ENCODE measurements around the gene UBXN11.

DNA sequence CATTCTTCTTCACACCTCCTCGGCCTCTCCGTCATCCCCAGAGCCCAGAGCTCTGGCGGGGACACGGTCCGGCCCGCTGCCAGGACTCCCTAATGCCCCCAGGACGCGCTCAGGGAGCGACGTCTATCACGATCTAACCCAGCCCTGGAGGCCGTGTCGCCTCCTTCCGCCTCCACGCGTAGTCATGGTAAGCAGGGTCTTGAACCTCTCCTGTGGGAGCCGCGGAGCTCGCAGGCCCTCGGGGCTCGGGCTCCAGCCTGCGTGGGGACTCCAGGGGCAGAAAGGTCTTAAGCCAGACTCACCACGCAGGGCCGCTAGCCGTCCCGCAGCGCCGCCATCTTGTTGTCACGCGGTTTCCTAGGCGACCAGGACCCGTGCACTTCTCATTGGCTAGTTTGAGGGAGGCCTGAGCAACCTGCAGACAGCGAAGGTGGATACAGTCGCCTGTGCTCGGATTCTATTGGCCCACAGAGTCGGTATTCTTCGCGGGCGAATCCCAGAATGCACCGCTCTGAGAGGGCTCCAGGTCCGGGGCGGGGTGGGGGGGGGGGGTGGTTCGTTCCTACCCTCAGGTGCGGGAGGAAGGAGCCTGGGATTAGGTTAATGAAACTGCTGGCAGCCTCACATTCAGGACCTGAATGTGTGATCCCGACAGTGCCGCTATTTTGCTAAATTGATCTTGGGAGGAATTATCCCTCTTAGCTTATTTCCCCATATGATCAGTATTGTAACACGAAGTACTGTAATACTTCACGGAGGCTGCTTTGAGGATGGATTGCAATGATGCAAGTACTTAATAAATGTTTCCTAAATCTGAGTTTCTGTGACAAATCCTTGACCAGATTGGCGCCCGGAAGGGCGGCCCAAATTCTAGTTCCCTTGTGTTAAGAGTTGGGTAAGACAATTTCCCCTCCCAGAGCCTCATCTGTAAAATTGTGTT lies at the start of gene UBXN11:
- no peak for TF ChIP-seq ZNF616 (CRISPR knock-in tag; IDR thresholded peaks at IDR 0.05; ENCODE audit: low read depth)
- TF ChIP-seq HOXA3 (CRISPR knock-in tag; IDR thresholded peaks at IDR 0.05) = peak; percentile 88
- TF ChIP-seq KLF11 (CRISPR knock-in tag; IDR thresholded peaks at IDR 0.05) = no peak
- TF ChIP-seq, protein P1, sequence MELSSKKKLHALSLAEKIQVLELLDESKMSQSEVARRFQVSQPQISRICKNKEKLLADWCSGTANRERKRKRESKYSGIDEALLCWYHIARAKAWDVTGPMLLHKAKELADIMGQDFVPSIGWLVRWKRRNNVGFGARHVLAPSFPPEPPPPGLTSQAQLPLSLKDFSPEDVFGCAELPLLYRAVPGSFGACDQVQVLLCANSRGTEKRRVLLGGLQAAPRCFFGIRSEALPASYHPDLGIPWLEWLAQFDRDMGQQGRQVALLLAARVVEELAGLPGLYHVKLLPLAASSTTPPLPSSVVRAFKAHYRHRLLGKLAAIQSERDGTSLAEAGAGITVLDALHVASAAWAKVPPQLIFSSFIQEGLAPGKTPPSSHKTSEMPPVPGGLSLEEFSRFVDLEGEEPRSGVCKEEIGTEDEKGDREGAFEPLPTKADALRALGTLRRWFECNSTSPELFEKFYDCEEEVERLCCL (CRISPR knock-in tag; IDR thresholded peaks at IDR 0.05; ENCODE audit: borderline replicate concordance) = no peak
- no peak for TF ChIP-seq EP300 (IDR thresholded peaks at IDR 0.05; ENCODE audit: low read depth in 2 of 2, low read length in 2 of 2)
- no peak for TF ChIP-seq EP300 (CRISPR knock-in tag; IDR thresholded peaks at IDR 0.05; ENCODE audit: borderline replicate concordance)
- TF ChIP-seq, protein P2, sequence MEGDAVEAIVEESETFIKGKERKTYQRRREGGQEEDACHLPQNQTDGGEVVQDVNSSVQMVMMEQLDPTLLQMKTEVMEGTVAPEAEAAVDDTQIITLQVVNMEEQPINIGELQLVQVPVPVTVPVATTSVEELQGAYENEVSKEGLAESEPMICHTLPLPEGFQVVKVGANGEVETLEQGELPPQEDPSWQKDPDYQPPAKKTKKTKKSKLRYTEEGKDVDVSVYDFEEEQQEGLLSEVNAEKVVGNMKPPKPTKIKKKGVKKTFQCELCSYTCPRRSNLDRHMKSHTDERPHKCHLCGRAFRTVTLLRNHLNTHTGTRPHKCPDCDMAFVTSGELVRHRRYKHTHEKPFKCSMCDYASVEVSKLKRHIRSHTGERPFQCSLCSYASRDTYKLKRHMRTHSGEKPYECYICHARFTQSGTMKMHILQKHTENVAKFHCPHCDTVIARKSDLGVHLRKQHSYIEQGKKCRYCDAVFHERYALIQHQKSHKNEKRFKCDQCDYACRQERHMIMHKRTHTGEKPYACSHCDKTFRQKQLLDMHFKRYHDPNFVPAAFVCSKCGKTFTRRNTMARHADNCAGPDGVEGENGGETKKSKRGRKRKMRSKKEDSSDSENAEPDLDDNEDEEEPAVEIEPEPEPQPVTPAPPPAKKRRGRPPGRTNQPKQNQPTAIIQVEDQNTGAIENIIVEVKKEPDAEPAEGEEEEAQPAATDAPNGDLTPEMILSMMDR (CRISPR knock-in tag; IDR thresholded peaks at IDR 0.05) = peak; percentile 24; the same call in 1 of the 2 replicates
- TF ChIP-seq POLR2A (IDR thresholded peaks at IDR 0.05; ENCODE audit: insufficient read depth in 1 of 2, low read depth in 2 of 2, low read length in 2 of 2) = peak; percentile 39 to 67; a peak in 3 of 4 replicates
- TF ChIP-seq DPF2 (CRISPR knock-in tag; IDR thresholded peaks at IDR 0.05; ENCODE audit: borderline replicate concordance, low read depth) = no peak
- no peak for TF ChIP-seq EHMT2 (IDR thresholded peaks at IDR 0.05; ENCODE audit: borderline replicate concordance, low read depth, low read length)
- TF ChIP-seq CHD2 (IDR thresholded peaks at IDR 0.05; ENCODE audit: low read depth, low read length) = no peak
- no peak for TF ChIP-seq TMF1 (CRISPR knock-in tag; IDR thresholded peaks at IDR 0.05; ENCODE audit: low read depth)
- TF ChIP-seq XRCC5 (optimal IDR thresholded peaks at IDR 0.05; ENCODE audit: low read length) = no peak
